NCI-H226 (cell line): ENCODE results near the gene SUSD6.

ENCODE experiments used
- DNase-seq: peaks from one replicate; pipeline ENCODE4 v3.0.0-alpha.2; 2015

The SUSD6 gene, protein sequence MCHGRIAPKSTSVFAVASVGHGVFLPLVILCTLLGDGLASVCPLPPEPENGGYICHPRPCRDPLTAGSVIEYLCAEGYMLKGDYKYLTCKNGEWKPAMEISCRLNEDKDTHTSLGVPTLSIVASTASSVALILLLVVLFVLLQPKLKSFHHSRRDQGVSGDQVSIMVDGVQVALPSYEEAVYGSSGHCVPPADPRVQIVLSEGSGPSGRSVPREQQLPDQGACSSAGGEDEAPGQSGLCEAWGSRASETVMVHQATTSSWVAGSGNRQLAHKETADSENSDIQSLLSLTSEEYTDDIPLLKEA

DNA sequence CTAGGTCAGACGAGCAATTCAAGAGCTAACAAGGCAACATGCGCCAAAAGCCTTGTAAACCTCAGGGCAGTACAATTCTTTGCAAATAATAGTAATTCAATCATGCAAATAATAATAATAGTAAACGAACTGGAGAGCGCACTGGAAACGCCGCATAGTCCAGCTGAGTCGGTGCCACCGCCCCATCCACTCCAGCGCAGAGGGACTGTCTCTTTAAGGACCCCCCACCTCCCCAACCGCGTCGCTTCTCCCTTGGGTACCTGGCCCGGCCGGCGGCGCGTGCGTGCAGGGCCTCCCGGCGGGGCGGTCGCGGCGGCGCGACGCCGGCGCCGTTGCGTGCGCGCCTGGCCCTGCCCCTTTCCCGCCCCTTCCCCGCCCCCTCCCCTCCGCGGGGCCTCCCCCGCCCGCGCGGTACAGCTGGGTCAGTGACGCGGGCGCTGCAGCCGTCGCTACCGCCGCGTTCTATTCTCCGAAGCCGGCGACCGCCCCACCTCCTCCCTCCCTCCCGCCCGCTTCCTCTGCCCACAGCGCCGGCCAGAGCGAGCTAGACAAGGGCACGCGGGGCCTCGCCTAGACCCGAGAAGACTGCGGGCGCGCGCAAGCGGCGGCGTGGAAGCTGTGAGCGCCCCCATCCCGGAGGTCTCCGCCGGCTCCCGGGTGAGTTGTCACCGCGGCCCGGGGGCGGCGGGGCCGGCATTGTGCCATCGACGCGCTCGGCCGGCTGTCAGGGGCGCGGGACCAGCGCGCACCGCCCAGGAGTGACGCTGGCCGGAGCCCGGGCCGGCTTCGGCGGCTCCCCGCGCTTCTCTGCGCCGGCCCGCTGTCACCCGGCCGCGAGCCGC is at the start of gene SUSD6:
Gene SUSD6 (plus strand): TSS at position 425 of the 842 bp plus-strand sequence. CDS start 46,997 bp downstream, outside the sequence.
- DNase-seq, result peak; percentile 75

DNA sequence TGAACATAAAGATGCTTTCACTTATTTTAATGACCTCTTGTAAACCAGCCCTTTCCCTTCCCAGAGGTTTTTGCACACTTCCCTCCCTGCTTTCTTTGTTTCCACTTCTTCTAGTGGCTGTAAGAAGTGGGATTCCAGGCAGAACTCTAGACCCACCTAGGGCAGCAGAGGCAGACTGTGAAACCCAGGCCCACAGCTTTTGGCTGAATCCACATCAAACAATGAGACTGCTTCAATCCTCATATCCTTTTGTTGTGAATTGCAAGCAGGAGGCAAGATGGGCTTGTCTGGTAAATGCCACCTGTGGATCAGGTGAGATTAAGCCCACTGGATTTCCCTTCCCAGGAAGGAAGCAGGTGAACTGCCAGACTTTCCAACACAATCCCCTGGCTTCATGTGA is 49.5 kb upstream of the SUSD6 start:
- no peak for DNase-seq

DNA sequence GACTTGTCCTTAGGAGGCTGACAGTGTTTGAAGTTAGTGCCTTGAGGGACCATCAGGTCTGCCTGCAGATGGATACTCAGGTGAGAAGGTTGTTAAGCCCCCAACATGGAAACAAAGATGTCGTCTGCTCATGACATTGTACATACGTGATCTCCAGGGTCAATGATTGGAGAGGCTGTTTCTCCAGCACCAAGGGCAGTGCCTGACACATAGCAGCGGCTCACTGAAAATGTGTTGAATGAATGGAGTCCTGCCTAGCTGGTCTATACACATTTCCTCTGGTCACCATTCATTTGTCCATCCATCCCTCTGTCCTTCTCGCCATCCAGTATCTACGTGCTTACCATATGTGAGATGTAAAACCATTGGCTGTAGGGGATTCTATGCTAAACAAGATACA is 43.8 kb upstream of the SUSD6 start:
- DNase-seq, result no peak

- no peak for DNase-seq
Observed at GRCh38 chr14:69569859-69570258, 41.5 kb upstream of the SUSD6 start.

GRCh38 chr14:69570836-69571330 is 40.5 kb upstream of the SUSD6 start:
- no peak for DNase-seq

DNA sequence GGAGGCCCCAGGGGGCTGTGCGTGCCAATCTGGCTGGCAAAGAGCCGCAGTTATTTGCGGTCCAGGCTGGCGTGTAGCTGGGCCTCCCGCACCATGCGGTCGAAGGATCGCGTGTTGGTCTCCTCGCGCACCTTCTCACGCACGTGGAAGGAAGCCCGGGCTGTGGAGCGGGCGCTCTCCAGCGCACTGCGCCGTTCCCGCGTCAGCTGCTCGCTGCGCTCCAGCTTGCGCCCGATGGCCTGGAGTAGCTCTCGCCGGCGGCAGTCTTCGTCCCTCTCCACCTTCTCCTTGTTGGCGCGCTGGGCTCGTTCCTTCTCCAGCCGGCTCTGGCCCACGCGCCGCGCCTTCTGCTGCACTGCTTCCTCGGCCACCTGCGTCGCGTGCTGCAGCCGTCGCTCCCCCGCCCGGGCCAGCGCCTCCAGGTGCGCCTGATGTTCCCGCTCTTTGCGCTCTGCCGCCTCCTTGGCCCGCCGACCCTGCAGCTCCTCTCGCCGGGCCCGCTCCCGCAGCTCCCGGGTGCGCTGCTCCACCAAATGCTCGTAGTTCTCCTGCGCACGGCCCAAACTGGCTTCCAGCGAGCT is 39.9 kb upstream of the SUSD6 start:
- no peak for DNase-seq

GRCh38 chr14:69572030-69572840 is 39.2 kb upstream of the SUSD6 start:
- peak; percentile 10 for DNase-seq

DNA sequence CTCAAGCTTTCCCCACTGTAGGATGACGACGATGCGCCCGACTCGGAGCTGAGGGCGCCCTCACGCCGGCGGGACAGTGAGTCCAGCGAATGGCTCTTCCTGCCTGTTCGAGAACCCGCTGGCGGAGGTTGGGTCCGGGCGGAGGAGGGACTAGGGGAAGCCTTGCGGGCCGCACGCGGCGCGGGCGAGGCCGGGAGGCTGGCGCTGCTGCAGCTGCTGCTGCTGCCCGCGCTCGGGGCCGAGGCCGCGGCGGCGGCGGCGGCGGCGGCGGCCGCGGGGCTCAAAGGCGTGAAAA is 38.6 kb upstream of the SUSD6 start:
- no peak for DNase-seq

DNA sequence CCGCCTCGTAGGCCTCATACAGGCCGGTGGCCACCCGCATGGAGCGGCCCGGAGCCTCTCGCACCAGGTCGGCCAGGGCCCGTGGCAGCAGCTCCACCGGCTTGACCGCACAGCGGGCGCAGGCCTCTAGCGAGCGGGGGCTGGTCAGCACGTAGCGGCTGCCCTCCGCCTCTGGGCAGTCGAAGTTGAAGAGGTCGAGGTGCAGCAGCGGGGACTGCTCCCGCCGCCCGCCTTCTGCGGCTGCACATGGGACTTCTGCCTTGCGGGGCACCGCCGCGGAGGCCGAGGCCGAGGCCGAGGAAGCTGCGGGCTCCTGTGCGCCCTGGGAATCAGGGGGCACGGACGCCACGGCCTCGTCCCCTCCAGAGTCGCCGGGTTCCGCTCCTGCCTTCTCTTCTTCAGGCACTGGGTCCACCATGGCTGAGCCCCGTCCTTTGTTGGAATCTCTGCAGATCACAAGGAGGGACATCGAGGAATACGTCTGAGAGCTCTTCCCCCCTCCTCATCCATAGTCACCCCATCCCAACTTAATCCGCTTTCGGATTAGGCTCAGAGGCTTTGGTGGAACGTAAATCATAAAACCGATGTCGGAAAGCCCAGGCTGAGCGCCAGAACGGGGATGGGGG is 38.1 kb upstream of the SUSD6 start:
- DNase-seq, result no peak

DNA sequence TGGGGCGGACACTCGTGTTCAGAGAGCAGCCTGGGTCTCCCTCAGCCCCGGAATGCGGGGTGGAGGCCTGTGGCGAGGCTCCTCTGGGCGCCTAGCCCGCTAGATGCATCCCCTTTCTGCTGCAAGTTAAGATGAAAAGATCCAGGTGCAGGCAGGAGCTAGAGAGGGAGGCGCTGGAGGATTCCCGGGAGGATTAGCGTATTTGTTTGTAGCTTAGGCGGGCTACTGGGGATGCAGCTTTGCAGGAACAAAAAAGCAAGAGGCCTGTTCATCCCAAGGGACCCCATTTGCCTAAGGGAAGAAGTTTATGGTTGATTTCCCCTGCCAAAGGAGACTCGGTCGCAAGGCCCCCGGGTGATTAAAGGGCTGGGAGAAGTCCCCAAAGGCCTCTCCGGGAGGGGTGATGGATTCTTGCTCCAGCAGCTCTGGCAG is 37.5 kb upstream of the SUSD6 start:
- DNase-seq, result no peak

DNA sequence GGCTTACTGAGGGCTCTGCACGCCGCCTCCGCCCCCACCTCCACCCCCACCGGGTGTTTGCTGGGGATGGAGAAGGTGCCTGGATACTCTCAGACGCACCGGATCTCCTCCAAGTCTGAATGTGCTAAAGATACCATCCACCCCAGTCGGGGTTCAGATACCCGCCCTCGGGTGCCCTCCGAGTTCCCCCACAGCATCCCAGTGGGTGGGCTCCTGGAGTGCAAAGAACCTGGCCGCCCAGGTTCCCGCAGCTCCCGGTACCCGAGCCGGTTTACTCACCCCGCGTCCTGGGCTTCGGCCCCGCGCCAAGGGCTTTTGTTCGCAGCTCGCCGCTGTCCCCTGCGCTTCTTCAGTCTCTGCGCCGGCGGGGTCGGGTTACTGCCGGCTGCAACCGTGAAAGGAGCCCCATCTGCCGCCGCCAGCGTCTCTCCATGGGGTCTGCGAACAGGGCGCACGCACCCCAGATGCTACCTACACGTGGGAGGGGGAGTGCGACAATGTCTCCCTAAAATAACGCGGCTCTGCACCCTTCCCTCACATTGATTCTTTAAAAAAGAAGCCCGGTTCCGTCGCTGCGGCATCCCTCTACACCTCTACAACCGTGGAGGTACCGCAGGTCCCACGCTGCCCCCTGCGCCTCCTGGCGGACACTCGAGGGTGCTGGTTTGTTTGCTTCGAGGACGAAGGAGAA is 37.0 kb upstream of the SUSD6 start, which contains the start of gene CCDC177:
Gene CCDC177 (minus strand): TSS at position 609 of the 691 bp plus-strand sequence. CDS start 1,249 bp downstream, outside the sequence.
- DNase-seq, result peak; percentile 32

GRCh38 chr14:69574954-69575295 is 36.5 kb upstream of the SUSD6 start:
- DNase-seq, result no peak

DNA sequence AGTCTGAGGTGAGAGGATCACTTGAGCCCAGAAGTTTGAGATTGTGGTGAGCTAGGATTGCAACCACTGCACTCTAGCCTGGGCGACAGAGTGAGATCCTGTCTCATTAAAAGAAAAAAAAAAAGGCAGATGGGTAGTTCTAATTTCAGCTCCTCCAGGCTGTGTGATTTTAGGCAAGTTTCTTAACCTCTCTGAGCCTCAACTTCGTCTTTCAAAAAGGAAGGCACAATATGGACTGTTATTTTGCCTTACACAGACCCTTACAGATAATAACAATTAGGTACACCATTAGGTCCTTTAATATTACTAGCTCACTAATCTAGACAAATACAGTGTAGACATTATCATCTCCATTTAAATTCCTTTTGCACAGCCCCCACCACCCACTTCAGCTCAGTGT is 31.9 kb upstream of the SUSD6 start:
- no peak for DNase-seq

GRCh38 chr14:69580009-69580577 is 31.3 kb upstream of the SUSD6 start:
- peak; percentile 55 for DNase-seq

- no peak for DNase-seq
Observed at GRCh38 chr14:69581316-69581935, 30.0 kb upstream of the SUSD6 start.

- peak; percentile 18 for DNase-seq
Observed at GRCh38 chr14:69582212-69582611, 29.2 kb upstream of the SUSD6 start.

DNA sequence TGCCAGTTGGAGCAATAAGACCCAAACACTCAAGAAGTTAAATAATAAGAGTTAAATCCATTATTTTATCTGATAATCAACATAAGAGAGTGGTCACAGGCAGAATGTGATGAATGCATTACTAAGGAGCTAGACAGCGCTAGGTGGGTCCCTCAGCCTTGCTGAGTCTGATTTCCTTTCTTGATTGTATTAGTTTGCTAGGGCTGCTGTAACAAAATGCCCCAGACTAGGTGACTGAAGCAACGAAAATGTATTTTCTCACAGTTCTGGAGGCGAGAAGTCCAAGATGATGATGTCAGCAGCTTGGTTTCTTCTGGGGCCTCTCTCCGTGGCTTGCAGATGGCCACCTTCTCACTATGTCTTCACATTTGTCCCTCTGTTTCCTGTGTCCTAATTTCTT is 28.6 kb upstream of the SUSD6 start:
- no peak for DNase-seq

GRCh38 chr14:69584389-69584788 is 27.0 kb upstream of the SUSD6 start:
- DNase-seq, result no peak

DNA sequence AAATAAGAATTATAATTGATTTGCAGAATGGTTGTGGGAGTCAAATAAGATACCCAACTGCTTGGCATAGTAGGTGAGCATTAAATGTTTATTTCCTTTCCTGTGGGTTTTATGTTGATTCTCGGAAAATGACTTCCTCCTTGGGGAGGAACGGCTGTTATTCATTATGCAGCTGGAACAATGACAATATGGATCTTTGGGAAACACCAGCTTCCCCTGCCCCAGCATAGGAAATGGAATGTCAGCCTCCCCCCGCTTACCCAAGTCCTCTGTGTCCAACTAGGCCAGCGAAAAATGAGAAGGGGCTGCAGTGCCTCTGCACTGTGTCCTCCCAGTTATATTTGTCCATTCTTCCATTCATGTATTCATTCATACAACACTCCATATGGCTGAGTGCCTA is 25.0 kb upstream of the SUSD6 start:
- no peak for DNase-seq

DNA sequence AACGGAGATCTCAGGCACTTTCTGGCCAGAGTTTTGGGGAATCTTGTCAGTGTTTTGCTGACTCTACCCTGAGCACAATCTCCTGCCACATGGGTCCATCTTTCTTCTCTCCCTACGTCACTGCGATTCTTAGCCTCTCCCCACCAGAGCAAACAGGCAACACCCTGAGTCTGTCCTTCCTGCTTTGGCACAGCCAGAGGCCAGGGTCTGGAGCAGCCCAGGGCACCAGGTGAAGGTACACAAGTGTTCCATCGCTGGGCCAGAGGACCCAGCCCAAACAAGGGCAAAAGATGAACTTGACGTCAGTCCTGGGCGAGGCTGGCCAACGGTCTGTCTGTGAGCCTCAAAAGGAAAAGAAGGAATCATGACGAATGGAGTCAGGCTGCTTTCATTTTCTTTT is 24.0 kb upstream of the SUSD6 start:
- DNase-seq, result no peak

DNA sequence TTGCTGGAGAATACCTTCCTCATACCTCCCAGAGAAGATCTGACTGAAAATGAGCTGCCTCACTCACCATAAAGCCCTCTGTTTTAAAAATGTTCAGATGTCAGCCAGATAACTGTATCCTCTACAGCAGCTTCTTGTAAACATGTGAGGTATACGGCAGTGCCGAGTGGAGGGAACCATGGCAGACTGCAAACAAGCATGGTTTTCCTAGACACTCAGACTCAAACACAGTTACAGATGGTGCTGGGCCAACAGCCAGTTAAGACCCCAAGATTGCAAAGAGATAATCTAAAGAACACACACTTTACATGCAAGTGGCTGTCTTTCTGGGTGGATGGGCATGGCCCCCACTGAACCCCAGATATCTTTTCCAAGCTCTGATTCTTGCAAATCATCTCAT is 20.1 kb upstream of the SUSD6 start:
- no peak for DNase-seq
